ENCODE measurements around the gene ZMYND19.
"Not testable (repeated sequence)": the region's sequence is repeated elsewhere in the genome, so short reads cannot be mapped to it uniquely, and the experiment has no call there.

ZMYND19 gene

GRCh38 chr9:137586854-137587253 is 3.5 kb downstream of the ZMYND19 start:
- DNase-seq: no peak

GRCh38 chr9:137583957-137584356 is 6.4 kb downstream of the ZMYND19 start:
- DNase-seq: no peak

DNA sequence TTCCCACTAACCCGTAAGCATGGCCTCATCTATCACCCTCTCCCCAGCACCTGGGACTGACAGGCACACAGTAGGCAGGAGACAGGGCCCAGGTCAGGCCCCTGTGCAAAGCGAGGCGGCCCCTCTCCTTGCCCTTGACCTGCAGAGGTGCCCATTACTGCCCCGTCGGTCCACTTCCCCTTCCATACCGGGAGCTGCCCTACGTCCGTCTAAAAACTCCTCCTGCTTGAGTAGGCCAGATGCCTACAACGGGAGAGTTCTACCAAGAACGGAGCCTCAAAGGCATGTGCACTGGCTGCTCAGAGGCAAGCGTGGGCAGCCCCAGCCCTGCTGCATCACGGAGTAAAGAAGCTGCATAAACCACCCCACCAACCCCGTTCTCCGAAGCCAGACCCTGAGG is 7.0 kb downstream of the ZMYND19 start:
- no peak for DNase-seq

- DNase-seq: no peak
Measured at GRCh38 chr9:137582286-137582860, 7.9 kb downstream of the ZMYND19 start.

GRCh38 chr9:137581361-137582285 is 8.7 kb downstream of the ZMYND19 start:
- DNase-seq: no peak

DNA sequence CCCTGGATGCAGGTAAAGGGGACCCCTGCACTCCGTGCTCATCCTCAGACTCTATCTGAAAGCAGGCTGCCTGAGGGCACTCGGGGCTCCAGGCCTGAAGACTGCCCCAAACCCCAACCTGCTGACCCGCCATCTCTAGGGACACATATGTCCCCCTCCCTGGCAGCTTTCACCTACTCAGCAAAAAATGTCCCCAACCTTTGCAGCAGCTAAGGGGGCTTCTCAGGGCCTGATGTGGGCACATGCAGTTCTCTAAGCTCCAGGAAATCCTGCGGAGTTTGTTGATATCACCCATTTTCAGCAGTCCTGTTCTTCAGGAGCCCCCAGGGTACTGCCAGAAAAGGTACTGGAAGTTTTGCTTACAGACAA is 9.4 kb downstream of the ZMYND19 start:
- DNase-seq: no peak

- no peak for DNase-seq
Measured at GRCh38 chr9:137580209-137580953, 9.9 kb downstream of the ZMYND19 start.

DNA sequence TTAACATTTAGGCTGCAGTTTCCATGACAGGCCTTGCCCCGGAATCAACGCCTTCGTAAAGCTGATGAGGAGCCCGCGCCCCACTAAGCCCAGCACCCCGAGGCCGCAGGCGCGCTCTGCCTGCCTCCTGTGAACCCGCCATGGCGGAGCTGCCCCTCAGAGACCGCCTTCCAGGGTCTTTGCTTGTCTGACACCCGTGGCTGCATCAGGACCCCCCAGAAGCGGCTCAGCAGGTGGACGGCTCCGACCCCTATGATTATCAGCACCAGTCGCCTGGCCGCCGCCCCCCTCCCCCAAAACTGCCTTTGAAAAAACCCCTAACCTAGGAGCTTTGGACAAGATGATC is 11.1 kb downstream of the ZMYND19 start:
- DNase-seq: no peak

- DNase-seq: peak; percentile 89
Measured at GRCh38 chr9:137578518-137579258, 11.6 kb downstream of the ZMYND19 start, which contains the start of gene DPH7. Gene DPH7, minus strand, starts transcription at chr9:137578925. Its CDS starts 148 bp downstream, at chr9:137578777.

- no peak for DNase-seq
Measured at GRCh38 chr9:137575716-137576411, 14.4 kb downstream of the ZMYND19 start.

DNA sequence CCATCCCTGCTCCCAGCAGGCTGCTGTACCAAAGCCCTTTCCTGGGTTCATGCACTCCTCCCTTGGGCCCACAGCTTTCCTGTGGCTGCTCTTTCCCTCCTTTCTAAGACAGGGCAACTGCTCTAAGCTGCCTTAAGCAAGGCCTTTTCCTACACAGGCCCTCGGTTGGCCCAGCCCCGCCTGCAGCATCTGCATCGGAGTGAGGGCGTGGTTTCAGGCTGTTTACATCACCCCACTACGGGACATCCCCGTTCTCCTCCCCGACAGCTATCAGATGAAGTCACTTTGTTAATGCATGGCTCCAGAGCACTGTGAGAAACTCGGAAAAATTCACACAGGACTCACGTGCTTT is 15.0 kb downstream of the ZMYND19 start:
- DNase-seq: no peak

DNA sequence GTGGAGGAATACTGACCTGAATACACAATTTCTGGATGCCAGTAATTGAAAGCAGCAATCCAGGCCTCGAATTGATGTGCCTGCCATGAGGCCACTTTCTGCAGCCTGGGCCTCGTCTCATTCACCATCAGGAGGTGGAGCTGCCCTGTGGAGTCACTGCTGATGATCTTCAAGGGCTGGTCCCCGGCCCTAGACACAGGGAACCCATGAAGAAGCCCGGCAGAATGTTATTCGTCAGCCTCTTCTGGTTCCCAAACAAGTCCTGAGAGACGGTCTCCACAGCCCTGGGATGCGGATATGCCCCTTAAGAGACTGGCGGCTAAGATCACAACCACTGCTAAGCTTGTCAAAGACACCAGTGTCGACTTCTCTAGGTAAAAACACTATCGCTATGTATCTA is 16.1 kb downstream of the ZMYND19 start:
- DNase-seq: no peak

DNA sequence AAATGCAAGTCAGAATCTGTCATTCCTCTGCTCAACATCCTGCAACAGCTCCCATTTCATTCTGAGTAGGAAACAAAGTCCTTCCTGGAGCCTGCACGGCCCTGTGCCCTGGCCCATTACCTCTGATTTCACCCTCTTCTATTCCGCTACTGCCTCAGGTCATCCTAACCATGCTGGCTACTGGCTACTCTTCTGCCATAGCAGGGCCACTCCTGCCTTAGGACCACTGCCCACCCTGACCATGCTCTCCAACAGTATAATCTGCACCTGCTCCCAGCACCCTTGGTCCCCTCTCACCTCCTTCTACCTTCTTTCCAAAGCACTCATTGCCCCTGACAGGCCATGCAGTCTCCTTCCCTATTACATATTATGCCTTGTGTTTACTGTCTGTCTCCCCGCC is 19.7 kb downstream of the ZMYND19 start:
- DNase-seq: no peak

GRCh38 chr9:137569609-137570203 is 20.6 kb downstream of the ZMYND19 start:
- no peak for DNase-seq

DNA sequence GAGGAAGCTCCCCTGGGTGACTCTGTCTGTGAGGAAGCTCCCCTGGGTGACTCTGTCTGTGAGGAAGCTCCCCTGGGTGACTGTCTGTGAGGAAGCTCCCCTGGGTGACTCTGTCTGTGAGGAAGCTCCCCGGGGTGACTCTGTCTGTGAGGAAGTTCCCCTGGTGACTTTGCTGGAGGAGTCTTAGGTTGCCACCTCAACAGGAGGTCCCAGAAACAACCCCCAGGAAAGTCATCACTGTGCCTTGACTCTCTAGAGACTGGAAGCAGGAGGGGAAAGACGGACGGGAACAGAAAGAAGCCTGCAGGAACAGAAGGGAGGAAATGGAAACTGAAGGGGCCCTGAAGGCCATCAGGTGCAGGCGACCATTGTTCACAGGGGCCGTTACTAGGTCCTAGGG is 21.9 kb downstream of the ZMYND19 start:
- DNase-seq: not testable (repeated sequence)

GRCh38 chr9:137564817-137565411 is 25.4 kb downstream of the ZMYND19 start:
- no peak for DNase-seq

GRCh38 chr9:137564134-137564533 is 26.2 kb downstream of the ZMYND19 start:
- DNase-seq: no peak

DNA sequence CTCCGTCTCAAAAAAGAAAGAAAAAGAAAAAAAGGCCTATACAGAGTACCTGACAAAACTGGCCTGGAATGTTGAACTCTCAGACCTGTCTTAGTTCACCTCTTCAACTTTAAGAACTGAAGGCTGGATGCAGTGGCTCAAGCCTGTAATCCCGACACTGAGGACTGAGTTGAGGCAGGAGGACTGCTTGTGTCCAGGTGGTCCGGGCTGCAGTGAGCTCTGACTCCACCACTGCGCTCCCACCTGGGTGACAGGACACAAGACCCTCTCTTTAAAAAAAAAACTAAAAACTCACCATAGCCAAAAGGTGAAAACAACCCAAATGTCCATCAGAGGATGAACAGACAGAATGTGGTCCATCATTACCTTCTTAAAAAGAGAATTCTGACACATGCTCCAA is 32.2 kb downstream of the ZMYND19 start:
- DNase-seq: no peak

- no peak for DNase-seq
Measured at GRCh38 chr9:137556069-137556838, 34.1 kb downstream of the ZMYND19 start.

GRCh38 chr9:137555179-137555578 is 35.1 kb downstream of the ZMYND19 start:
- DNase-seq: no peak

DNA sequence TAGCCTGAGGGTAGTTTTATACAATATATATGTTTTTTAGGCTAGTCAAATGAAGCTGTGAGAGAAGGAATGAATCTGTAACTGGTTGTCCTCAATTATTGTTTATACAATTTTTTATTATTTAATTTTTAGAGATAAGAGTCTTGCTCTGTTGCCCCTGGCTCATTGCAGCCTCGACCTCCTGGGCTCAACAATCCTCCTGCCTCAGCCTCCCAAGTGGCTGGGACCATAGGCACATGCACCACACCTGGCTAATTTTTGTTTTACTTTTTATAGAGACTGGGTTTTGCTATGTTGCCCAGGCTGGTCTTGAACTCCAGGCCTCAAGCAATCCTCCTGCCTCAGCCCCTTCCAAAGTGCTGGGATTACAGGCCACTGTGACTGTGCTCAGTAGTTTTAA is 36.0 kb downstream of the ZMYND19 start:
- no peak for DNase-seq
